Renal cortex interstitium (tissue), 15 donors: ENCODE data around the gene ATAD3B. TPM values are rescaled to one million over a fixed set of nuclear protein-coding genes. Genes with fewer than 3 reads are reported as not detected.
"Not testable (repeated sequence)": the region's sequence is repeated elsewhere in the genome, so short reads cannot be mapped to it uniquely, and the experiment has no call there.

Source experiments
- DNase-seq, 11 donors: peaks; one replicate each; pipeline ENCODE4 v3.0.0-alpha.2; 2013; ENCODE audit warnings: low read depth in 9 of 11, low spot score in 4 of 11; ENCODE audit errors: extremely low read depth in 1 of 11
- long read RNA-seq, 16 experiments: transcript quantifications; one replicate each; lab custom pipeline, GENCODE V29; 2026
- polyA plus RNA-seq, 3 donors: library from polyadenylated mRNA; unstranded; fragments of 120-200 nt; gene quantifications; one replicate each; pipeline ENCODE4 v1.2.1, GENCODE V29; 2013; ENCODE audit not compliant: insufficient read length in 3 of 3

Gene ATAD3B
- 10 to 100 TPM; 11.6 to 28.5 (median 15.1) TPM for polyA plus RNA-seq
- long read RNA-seq, donor 1, result 0 reads
- long read RNA-seq, donor 2, result 0 reads
- long read RNA-seq, donor 3, result 0 reads
- long read RNA-seq, donor 4, full-length matches to known transcripts, result 1 of 7 reads
- long read RNA-seq, donor 4, partial matches to known transcripts, result 6 of 7 reads
- long read RNA-seq, donor 4, other reads (novel, unspliced or antisense), result 0 of 7 reads
- long read RNA-seq, donor 5, result 0 reads
- long read RNA-seq, donor 6, partial matches to known transcripts, result 0 of 2 reads
- long read RNA-seq, donor 6, other reads (novel, unspliced or antisense), result 0 of 2 reads
- long read RNA-seq, donor 7, result 0 reads
- long read RNA-seq, donor 8, partial matches to known transcripts, result 5 of 5 reads
- long read RNA-seq, donor 8, other reads (novel, unspliced or antisense), result 0 of 5 reads
- long read RNA-seq, donor 9, partial matches to known transcripts, result 0 of 1 reads
- long read RNA-seq, donor 9, other reads (novel, unspliced or antisense), result 0 of 1 reads
- long read RNA-seq, donor 10, result 0 reads
- long read RNA-seq, donor 11, result 0 reads
- long read RNA-seq, donor 12, partial matches to known transcripts, result 0 of 2 reads
- long read RNA-seq, donor 12, other reads (novel, unspliced or antisense), result 0 of 2 reads
- long read RNA-seq, donor 13, full-length matches to known transcripts, result 4 of 4 reads
- long read RNA-seq, donor 13, partial matches to known transcripts, result 0 of 4 reads
- long read RNA-seq, donor 13, other reads (novel, unspliced or antisense), result 0 of 4 reads
- long read RNA-seq, donor 14, full-length matches to known transcripts, result 1 of 1 reads
- long read RNA-seq, donor 14, partial matches to known transcripts, result 0 of 1 reads
- long read RNA-seq, donor 14, other reads (novel, unspliced or antisense), result 0 of 1 reads
- long read RNA-seq, donor 15, full-length matches to known transcripts, result 1 of 1 reads
- long read RNA-seq, donor 15, partial matches to known transcripts, result 0 of 1 reads
- long read RNA-seq, donor 15, other reads (novel, unspliced or antisense), result 0 of 1 reads
- long read RNA-seq, donor 16, full-length matches to known transcripts, result 2 of 10 reads
- long read RNA-seq, donor 16, partial matches to known transcripts, result 8 of 10 reads
- long read RNA-seq, donor 16, other reads (novel, unspliced or antisense), result 0 of 10 reads

- DNase-seq, result peak; percentile 80 to 93 (median 90)
These were observed at the start of gene ATAD3B for GRCh38 chr1:1471389-1472052. Gene ATAD3B (plus strand): TSS chr1:1471765. CDS start chr1:1471885, 120 bp downstream.

- no peak for DNase-seq
These were observed 49.6 kb upstream of the ATAD3B start for GRCh38 chr1:1421907-1422464.

GRCh38 chr1:1422465-1423244 lies 48.9 kb upstream of the ATAD3B start:
- no peak for DNase-seq

GRCh38 chr1:1423245-1423597 lies 48.3 kb upstream of the ATAD3B start:
- no peak for DNase-seq

- DNase-seq, result no peak
These were observed 46.9 kb upstream of the ATAD3B start for GRCh38 chr1:1424707-1425106.

GRCh38 chr1:1425426-1425752 lies 46.2 kb upstream of the ATAD3B start:
- DNase-seq, result no peak

GRCh38 chr1:1425753-1426495 lies 45.6 kb upstream of the ATAD3B start:
- DNase-seq, result no peak

GRCh38 chr1:1426496-1427105 lies 45.0 kb upstream of the ATAD3B start:
- DNase-seq, result no peak

- DNase-seq, result no peak
These were observed 44.3 kb upstream of the ATAD3B start for GRCh38 chr1:1427106-1427819.

- DNase-seq, result no peak
These were observed 43.8 kb upstream of the ATAD3B start for GRCh38 chr1:1427820-1428148.

GRCh38 chr1:1428174-1428573 lies 43.4 kb upstream of the ATAD3B start:
- no peak for DNase-seq

- not testable (repeated sequence) for DNase-seq
These were observed 42.6 kb upstream of the ATAD3B start for GRCh38 chr1:1428967-1429366.

GRCh38 chr1:1429671-1430073 lies 41.9 kb upstream of the ATAD3B start:
- no peak for DNase-seq

- no peak for DNase-seq
These were observed 41.2 kb upstream of the ATAD3B start for GRCh38 chr1:1430114-1430982.

- no peak for DNase-seq
These were observed 40.3 kb upstream of the ATAD3B start for GRCh38 chr1:1430992-1431844.
